Measurements from ENCODE around the gene SH3GLB2.
"Not testable (repeated sequence)": the region's sequence is repeated elsewhere in the genome, so short reads cannot be mapped to it uniquely, and the experiment has no call there.

Gene SH3GLB2

DNA sequence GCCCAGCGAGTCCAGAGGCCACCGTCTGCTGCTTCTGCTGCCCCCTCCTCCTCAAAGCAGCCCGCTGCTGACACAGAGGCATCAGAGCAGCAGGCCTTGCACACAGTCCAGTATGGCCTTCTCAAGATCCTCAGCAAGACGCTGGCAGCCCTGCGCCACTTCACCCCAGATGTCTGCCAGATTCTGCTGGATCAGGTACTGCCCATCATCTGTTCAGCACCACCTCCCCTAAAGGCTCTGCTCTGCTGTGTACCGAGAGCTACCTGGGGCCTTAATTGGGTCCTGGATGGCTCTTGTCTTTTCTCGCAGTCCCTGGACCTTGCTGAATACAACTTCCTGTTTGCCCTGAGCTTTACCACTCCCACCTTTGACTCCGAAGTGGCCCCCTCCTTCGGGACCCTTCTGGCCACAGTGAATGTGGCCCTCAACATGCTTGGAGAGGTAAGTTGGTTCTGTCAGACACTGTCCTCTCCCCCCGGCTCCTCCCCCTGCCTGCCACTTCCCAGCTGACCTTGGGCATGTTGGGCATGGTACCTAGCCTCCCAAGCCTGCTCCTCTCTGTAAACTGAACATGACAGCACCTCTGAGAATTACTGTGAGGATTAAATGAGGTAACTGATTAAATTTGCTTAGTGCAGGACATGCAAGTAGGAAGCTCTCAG is 22.7 kb downstream of the SH3GLB2 start:
- Histone ChIP-seq H3K9ac (ENCODE audit: low read length) (no peak overlapping the region), H3K4me1 (ENCODE audit: insufficient read depth, low read length) (peaks cover 11% of the 10 kb centered on the region), H3K27ac (ENCODE audit: low read depth, low read length) (no peak overlapping the region), H3K36me3 (ENCODE audit: insufficient read depth, low read length) (peaks cover 43% of the 10 kb centered on the region), H3K27me3 (ENCODE audit: control insufficient read depth in 1 of 2, insufficient read depth in 2 of 2, low read length in 2 of 2) (no peaks in the 10 kb centered on the region), H3K9me3 (ENCODE audit: low read length) (no peaks in the 10 kb centered on the region), H3K4me3 (ENCODE audit: low read depth in 1 of 2, low read length in 2 of 2) (no peak overlapping the region)

- not testable (repeated sequence) for H3K9me3 ChIP-seq (ENCODE audit: low read length); H3K27me3 ChIP-seq (ENCODE audit: control insufficient read depth in 1 of 2, insufficient read depth in 2 of 2, low read length in 2 of 2); H3K9ac ChIP-seq (ENCODE audit: low read length); H3K4me3 ChIP-seq (ENCODE audit: low read depth in 1 of 2, low read length in 2 of 2); H3K27ac ChIP-seq (ENCODE audit: low read depth, low read length)
- peaks cover 53% of the 10 kb centered on the region for H3K36me3 ChIP-seq (ENCODE audit: insufficient read depth, low read length)
- H3K4me1 ChIP-seq (ENCODE audit: insufficient read depth, low read length) = peaks cover 11% of the 10 kb centered on the region
Observed at GRCh38 chr9:129004173-129004572, 24.0 kb downstream of the SH3GLB2 start.

DNA sequence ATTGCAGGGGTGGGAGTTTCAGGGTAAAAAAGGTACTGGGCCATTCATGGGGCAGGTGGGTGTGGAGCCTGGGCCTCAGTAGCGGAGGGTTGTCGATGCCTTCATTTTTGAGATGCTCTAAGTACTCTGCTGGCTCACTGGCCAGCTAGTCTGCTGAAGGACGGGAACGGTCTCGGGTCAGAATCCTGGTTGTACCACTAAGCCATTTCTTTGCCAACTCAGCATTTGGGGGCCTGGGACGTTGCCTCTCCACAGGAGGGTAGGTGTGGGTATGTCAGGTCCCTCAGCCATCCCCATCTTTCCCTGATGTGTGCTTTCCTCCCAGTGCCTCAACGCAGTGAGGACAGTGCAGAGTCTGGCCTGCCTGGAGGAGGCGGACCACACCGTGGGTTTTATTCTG is 25.1 kb downstream of the SH3GLB2 start:
- H3K4me1 ChIP-seq (ENCODE audit: insufficient read depth, low read length) = peaks cover 11% of the 10 kb centered on the region
- peaks cover 54% of the 10 kb centered on the region for H3K36me3 ChIP-seq (ENCODE audit: insufficient read depth, low read length)
- no peak overlapping the region for H3K27ac ChIP-seq (ENCODE audit: low read depth, low read length)
- no peak overlapping the region for H3K9ac ChIP-seq (ENCODE audit: low read length)
- H3K4me3 ChIP-seq (ENCODE audit: low read depth in 1 of 2, low read length in 2 of 2) = no peak overlapping the region
- no peaks in the 10 kb centered on the region for H3K9me3 ChIP-seq (ENCODE audit: low read length)
- no peaks in the 10 kb centered on the region for H3K27me3 ChIP-seq (ENCODE audit: control insufficient read depth in 1 of 2, insufficient read depth in 2 of 2, low read length in 2 of 2)

- Histone ChIP-seq H3K9me3 (ENCODE audit: low read length) (no peaks in the 10 kb centered on the region), H3K36me3 (ENCODE audit: insufficient read depth, low read length) (peaks cover 62% of the 10 kb centered on the region), H3K27me3 (ENCODE audit: control insufficient read depth in 1 of 2, insufficient read depth in 2 of 2, low read length in 2 of 2) (no peaks in the 10 kb centered on the region), H3K4me1 (ENCODE audit: insufficient read depth, low read length) (peaks cover 4% of the 10 kb centered on the region), H3K27ac (ENCODE audit: low read depth, low read length) (no peak overlapping the region), H3K9ac (ENCODE audit: low read length) (no peak overlapping the region), H3K4me3 (ENCODE audit: low read depth in 1 of 2, low read length in 2 of 2) (no peak overlapping the region)
Observed at GRCh38 chr9:129001504-129002325, 26.4 kb downstream of the SH3GLB2 start.

- H3K27me3 ChIP-seq (ENCODE audit: control insufficient read depth in 1 of 2, insufficient read depth in 2 of 2, low read length in 2 of 2) = no peaks in the 10 kb centered on the region
- no peaks in the 10 kb centered on the region for H3K9me3 ChIP-seq (ENCODE audit: low read length)
- peaks cover 71% of the 10 kb centered on the region for H3K36me3 ChIP-seq (ENCODE audit: insufficient read depth, low read length)
- H3K9ac ChIP-seq (ENCODE audit: low read length) = no peak overlapping the region
- H3K4me3 ChIP-seq (ENCODE audit: low read depth in 1 of 2, low read length in 2 of 2) = no peak overlapping the region
- no peak overlapping the region for H3K27ac ChIP-seq (ENCODE audit: low read depth, low read length)
- no peaks in the 10 kb centered on the region for H3K4me1 ChIP-seq (ENCODE audit: insufficient read depth, low read length)
Observed at GRCh38 chr9:128999581-129000206, 28.4 kb downstream of the SH3GLB2 start.

GRCh38 chr9:128998462-128998861 is 29.7 kb downstream of the SH3GLB2 start:
- Histone ChIP-seq H3K27me3 (ENCODE audit: control insufficient read depth in 1 of 2, insufficient read depth in 2 of 2, low read length in 2 of 2) (no peaks in the 10 kb centered on the region), H3K4me1 (ENCODE audit: insufficient read depth, low read length) (no peaks in the 10 kb centered on the region), H3K9ac (ENCODE audit: low read length) (no peak overlapping the region), H3K9me3 (ENCODE audit: low read length) (no peaks in the 10 kb centered on the region), H3K4me3 (ENCODE audit: low read depth in 1 of 2, low read length in 2 of 2) (no peak overlapping the region), H3K36me3 (ENCODE audit: insufficient read depth, low read length) (peaks cover 84% of the 10 kb centered on the region), H3K27ac (ENCODE audit: low read depth, low read length) (no peak overlapping the region)

DNA sequence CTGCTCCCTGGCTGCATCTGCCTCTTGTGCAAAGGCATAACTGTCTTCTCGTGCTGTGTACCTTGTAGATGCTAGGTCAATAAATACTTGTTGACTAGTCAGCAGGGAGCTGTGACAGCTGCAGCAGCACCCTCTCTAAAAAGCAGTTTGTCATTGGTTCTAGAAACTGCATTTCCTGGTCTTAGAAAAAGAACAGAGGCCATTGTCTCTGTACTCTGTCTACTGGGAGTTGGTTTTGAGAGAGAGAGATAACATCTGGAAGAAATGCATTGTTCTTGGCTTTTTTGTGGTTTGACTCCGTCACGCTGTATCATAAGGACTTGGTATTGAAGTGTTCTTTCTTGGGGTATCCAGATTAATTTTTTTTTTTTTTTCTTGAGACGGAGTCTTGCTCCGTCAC is 32.3 kb downstream of the SH3GLB2 start:
- Histone ChIP-seq H3K36me3 (ENCODE audit: insufficient read depth, low read length) (peaks cover 69% of the 10 kb centered on the region), H3K9ac (ENCODE audit: low read length) (no peak overlapping the region), H3K27me3 (ENCODE audit: control insufficient read depth in 1 of 2, insufficient read depth in 2 of 2, low read length in 2 of 2) (no peaks in the 10 kb centered on the region), H3K4me1 (ENCODE audit: insufficient read depth, low read length) (no peaks in the 10 kb centered on the region), H3K4me3 (ENCODE audit: low read depth in 1 of 2, low read length in 2 of 2) (no peak overlapping the region), H3K27ac (ENCODE audit: low read depth, low read length) (no peak overlapping the region), H3K9me3 (ENCODE audit: low read length) (no peaks in the 10 kb centered on the region)

DNA sequence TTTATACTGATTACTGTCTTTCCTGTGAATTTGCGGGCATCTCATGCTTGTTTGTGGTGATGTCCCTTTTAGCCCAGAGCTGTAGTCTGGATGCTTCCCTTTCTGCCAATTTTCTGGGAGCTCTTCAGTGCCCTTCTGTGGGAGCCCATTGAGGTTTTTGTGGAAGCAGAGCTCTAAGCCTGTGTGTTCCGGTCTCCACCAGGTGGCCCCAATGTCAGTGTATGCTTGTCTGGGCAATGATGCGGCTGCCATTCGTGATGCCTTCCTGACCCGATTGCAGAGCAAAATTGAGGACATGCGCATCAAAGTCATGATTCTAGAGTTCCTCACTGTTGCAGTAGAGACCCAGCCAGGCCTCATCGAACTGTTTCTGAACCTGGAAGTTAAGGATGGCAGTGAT is 35.1 kb downstream of the SH3GLB2 start:
- no peak overlapping the region for H3K9ac ChIP-seq (ENCODE audit: low read length)
- no peaks in the 10 kb centered on the region for H3K9me3 ChIP-seq (ENCODE audit: low read length)
- H3K36me3 ChIP-seq (ENCODE audit: insufficient read depth, low read length) = peaks cover 59% of the 10 kb centered on the region
- no peaks in the 10 kb centered on the region for H3K27me3 ChIP-seq (ENCODE audit: control insufficient read depth in 1 of 2, insufficient read depth in 2 of 2, low read length in 2 of 2)
- H3K4me3 ChIP-seq (ENCODE audit: low read depth in 1 of 2, low read length in 2 of 2) = no peak overlapping the region
- H3K27ac ChIP-seq (ENCODE audit: low read depth, low read length) = no peak overlapping the region
- no peaks in the 10 kb centered on the region for H3K4me1 ChIP-seq (ENCODE audit: insufficient read depth, low read length)

DNA sequence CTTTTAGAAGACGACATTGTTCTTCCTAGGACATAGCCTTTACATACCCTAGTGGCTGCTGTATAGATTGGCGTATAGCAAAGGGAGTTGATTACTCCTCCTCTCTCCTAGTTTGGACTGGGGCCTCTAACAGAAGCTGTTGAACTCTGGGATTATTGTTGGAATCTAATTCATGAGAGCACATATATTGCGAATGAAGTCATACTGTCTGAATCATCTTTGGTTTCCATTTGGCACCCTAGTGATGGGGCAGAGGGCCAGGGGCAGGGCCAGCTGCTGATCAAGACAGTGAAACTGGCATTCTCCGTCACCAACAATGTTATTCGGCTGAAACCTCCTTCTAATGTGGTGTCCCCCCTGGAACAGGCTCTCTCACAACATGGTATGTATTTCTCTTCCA is 40.3 kb downstream of the SH3GLB2 start:
- Histone ChIP-seq H3K9me3 (ENCODE audit: low read length) (no peaks in the 10 kb centered on the region), H3K4me3 (ENCODE audit: low read depth in 1 of 2, low read length in 2 of 2) (no peak overlapping the region), H3K9ac (ENCODE audit: low read length) (no peak overlapping the region), H3K36me3 (ENCODE audit: insufficient read depth, low read length) (peaks cover 54% of the 10 kb centered on the region), H3K4me1 (ENCODE audit: insufficient read depth, low read length) (no peaks in the 10 kb centered on the region), H3K27ac (ENCODE audit: low read depth, low read length) (no peak overlapping the region), H3K27me3 (ENCODE audit: control insufficient read depth in 1 of 2, insufficient read depth in 2 of 2, low read length in 2 of 2) (no peaks in the 10 kb centered on the region)

GRCh38 chr9:128986671-128987070 is 41.5 kb downstream of the SH3GLB2 start:
- Histone ChIP-seq H3K9ac (ENCODE audit: low read length) (no peak overlapping the region), H3K4me1 (ENCODE audit: insufficient read depth, low read length) (no peaks in the 10 kb centered on the region), H3K9me3 (ENCODE audit: low read length) (no peaks in the 10 kb centered on the region), H3K36me3 (ENCODE audit: insufficient read depth, low read length) (peaks cover 63% of the 10 kb centered on the region), H3K27ac (ENCODE audit: low read depth, low read length) (no peak overlapping the region), H3K27me3 (ENCODE audit: control insufficient read depth in 1 of 2, insufficient read depth in 2 of 2, low read length in 2 of 2) (no peaks in the 10 kb centered on the region), H3K4me3 (ENCODE audit: low read depth in 1 of 2, low read length in 2 of 2) (no peak overlapping the region)

- Histone ChIP-seq H3K4me3 (ENCODE audit: low read depth in 1 of 2, low read length in 2 of 2) (no peak overlapping the region), H3K9ac (ENCODE audit: low read length) (no peak overlapping the region), H3K4me1 (ENCODE audit: insufficient read depth, low read length) (no peaks in the 10 kb centered on the region), H3K27me3 (ENCODE audit: control insufficient read depth in 1 of 2, insufficient read depth in 2 of 2, low read length in 2 of 2) (no peaks in the 10 kb centered on the region), H3K36me3 (ENCODE audit: insufficient read depth, low read length) (peaks cover 81% of the 10 kb centered on the region), H3K9me3 (ENCODE audit: low read length) (no peaks in the 10 kb centered on the region), H3K27ac (ENCODE audit: low read depth, low read length) (no peak overlapping the region)
Observed at GRCh38 chr9:128983536-128983935, 44.6 kb downstream of the SH3GLB2 start.
